Neural progenitor cell (in vitro differentiated cells): ENCODE measurements around the gene AK4.

Experiments used
- CTCF ChIP-seq: fragments of 200-600 bp; sonication (generic); IDR thresholded peaks from 2 replicates; pipeline ENCODE4 v1.5.1; 2017; ENCODE audit warnings: antibody characterized with exemption, mild to moderate bottlenecking
- EZH2 ChIP-seq: fragments of 200-600 bp; sonication (generic); IDR thresholded peaks from 2 replicates; pipeline ENCODE4 v1.6.1; 2017; ENCODE audit warnings: antibody characterized with exemption, mild to moderate bottlenecking, moderate library complexity
- EZH2phosphoT487 ChIP-seq: fragments of 200-600 bp; sonication (generic); IDR thresholded peaks from 2 replicates; pipeline ENCODE4 v1.6.1; 2017; ENCODE audit warnings: antibody characterized with exemption

GRCh38 chr1:65141394-65141793 is 6.6 kb upstream of the AK4 start:
- TF ChIP-seq EZH2 (no peak), CTCF (no peak), EZH2phosphoT487 (no peak)
